Measurements from ENCODE around the gene POLR2L.

Gene POLR2L

DNA sequence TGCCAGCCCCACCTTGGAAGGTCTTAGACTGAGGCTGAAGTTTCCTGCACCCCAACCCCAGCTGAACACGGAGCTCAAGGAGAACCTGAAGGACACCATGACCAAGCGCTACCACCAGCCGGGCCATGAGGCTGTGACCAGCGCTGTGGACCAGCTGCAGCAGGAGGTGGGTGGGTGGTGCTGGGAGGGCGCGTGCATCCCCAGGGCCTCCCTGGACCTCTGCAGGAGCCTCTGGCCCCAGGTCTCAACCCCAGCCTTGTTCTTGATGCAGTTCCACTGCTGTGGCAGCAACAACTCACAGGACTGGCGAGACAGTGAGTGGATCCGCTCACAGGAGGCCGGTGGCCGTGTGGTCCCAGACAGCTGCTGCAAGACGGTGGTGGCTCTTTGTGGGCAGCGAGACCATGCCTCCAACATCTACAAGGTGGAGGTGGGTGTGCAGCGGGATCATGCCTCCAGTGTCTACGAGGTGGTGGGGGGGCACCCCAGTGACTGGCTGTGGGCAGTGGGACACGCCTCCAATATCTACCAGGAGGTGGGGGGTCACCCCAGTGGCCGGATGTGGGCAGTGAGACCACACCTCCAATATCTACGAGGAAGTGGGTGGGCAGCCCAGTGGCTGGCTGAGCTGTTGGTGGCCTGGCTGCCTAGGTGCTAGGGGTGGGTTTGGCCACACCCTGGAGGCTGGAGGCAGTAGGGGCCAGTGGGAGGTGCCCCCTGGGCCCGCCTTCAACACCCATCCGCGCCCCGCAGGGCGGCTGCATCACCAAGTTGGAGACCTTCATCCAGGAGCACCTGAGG lies 4.9 kb downstream of the POLR2L start:
- DNase-seq: no peak

DNA sequence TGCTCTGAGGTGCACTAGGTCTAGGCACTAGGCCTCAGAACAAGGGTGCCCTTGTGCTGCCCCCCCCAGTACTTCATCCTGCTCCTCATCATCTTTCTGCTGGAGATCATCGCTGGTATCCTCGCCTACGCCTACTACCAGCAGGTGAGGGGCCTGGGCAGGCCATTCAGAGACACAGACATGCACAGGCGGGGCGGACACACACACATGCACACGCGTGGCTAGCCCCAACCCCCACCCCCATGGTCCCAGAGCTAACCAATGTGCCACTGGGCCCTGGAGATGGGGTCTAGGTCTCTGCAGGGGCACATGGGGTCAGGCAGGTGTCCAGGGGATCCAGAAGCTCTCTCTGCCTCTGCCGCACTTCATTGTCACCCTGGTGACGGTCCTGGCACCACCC lies 5.6 kb downstream of the POLR2L start:
- no peak for DNase-seq

- DNase-seq: no peak
Observed at GRCh38 chr11:836274-836673, 6.1 kb downstream of the POLR2L start.

DNA sequence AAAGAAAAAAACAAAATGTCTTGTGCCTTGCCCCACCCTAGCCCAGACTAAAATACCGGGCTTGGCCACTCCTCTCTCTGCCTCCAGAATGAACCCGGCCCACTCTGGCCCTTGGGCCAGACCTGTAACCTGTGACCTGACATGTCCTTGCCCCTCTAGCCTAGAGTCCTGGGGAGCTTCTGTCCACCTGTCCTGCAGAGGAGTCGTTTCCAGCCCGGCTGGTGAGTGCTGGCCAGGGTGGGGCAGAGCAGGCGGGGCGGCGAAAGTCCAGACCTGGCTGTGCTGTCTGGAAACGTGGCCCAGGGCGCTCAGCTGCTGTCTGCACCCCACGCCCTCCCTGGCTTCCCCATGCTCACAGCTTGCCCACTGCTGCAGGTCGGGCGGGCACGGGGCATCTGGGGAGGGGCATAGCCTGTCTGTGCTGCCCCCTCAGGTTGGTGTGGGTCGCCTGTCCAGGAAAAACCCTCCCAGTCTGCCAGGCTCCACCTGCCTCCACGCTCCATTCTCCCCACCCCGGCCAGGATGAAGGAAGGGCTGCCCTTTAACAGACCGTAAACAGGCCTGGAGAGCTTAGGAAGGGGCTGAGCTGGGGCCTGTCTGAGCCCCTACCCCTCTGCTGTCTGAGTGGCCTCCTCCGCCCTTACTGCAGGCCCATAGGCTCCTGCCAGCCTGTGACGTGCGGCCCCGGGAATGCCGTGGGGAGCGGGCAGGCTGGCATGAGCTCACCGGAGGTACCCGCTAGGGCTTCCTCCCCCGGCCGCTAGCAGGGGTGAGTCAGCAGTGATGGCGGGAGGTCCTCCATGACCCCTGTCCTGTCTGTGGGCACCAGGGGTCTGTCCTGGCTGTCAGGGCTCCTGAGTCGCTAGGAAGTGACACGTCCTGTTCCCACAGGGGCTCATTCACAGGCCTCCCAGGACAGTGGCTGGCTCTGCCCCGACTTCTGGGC lies 7.7 kb downstream of the POLR2L start:
- peak; percentile 42 for DNase-seq

DNA sequence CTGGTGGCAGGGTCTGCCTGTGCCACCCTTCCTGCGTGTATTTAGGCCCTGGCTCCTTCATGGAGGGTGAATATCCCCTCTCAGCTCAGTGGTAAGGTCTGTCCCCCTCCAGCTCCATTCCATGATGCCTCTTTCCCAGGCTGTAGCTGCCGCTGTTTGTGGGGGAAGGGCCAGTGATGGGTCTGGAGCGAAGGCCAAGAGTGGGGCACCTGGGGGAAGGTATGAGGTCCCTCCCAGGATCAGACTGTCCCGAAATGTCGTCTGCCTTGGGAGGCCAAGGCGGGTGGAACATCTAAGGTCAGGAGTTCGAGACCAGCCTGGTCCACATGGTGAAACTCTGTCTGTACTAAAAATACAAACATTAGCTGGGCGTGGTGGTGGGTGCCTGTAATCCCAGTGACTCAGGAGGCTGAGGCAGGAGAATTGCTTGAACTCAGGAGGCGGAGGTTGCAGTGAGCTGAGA lies 8.4 kb downstream of the POLR2L start:
- peak; percentile 51 for DNase-seq

- peak; percentile 85 for DNase-seq
Observed at GRCh38 chr11:833114-833791, 9.1 kb downstream of the POLR2L start.

GRCh38 chr11:832529-833113 lies 9.7 kb downstream of the POLR2L start, which contains the start of gene CD151:
TSS of gene CD151 (plus strand) at chr11:832952. CDS start at chr11:836070, 3,118 bp downstream.
- DNase-seq: peak; percentile 80

DNA sequence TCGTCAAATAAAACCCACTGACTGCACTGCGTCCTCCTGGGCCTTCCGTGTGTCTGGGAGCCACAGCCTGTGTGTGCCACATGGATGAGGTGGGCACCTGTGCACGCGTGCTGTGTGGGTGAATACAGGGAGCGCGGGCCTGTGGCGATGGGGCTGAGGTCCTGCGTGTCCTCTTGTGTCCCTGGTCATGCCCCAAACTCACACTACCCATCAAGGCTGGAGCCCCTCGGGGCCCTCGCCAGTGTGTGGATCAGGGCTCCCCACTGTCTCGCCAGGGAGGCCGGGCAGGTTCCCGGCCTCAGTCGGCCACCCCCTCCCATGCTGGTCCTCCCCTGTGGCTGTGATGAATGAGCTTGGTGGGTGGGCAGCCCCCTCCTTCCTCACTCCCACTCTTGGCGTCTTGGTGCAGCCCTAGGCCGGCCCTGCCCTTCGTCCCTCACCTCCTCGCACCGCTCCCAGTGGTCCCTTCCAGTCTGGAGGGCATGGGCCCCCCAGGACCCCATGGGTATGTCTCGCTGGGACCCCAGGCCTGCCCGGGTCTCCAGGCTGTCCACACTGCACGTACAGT lies 10.3 kb downstream of the POLR2L start:
- no peak for DNase-seq

- DNase-seq: peak; percentile 67
Observed at GRCh38 chr11:831118-831864, 11.0 kb downstream of the POLR2L start.

DNA sequence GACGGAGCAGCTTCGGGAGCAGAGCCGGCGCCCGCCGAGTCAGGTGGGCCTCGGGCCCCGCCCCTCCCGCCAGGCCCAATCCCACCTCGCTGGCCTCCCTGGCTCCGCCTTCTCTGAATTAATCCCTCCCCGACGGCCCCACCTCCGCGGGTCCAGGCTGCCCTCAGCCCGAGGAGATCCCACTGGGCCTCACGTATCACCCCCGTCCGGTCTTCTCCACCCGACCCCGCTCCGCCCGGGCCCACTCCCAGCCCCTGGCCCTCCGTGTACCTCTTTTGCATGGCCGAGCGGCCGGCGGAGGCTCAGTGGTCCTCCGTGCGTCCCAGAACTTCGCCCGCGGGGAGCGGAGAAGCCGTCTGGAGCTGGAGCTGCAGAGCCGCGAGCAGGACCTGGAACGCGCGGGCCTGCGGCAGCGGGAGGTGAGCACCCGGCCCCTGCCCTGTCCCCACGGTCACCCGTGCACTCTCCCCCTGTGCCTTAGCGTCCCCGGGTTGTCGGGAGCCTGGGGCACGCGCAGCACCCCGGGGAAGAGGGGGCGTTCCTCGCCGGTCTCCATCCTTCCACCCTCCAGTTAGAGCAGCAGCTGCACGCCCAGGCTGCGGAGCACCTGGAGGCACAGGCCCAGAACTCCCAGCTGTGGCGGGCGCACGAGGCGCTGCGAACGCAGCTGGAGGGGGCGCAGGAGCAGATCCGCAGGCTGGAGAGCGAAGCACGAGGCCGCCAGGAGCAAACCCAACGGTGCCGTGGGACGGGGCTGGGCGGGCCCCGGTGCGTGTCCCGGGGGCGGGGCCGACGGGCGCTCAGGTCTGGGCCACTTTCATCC lies 11.8 kb downstream of the POLR2L start:
- peak; percentile 89 for DNase-seq

DNA sequence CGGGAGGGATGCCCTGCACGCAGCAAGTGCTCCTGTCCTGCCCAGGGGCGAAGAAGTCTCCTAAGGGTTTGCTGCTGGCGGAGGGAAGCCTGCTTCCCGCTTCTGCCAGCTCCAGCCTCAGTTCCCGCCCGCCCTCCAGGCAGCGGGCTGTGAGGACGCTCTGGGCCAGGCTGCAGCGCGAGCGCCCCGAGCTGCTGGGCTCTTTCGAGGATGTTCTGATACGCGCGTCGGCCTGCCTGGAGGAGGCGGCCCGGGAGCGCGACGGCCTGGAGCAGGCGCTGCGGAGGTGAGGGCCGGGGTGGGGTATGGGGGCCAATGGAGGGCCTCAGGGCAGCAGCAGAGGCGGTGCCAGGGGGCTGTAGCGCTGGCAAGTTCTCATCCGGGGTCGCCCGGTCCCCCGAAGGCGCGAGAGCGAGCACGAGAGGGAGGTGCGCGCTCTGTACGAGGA lies 12.5 kb downstream of the POLR2L start:
- peak; percentile 55 for DNase-seq

- peak; percentile 55 for DNase-seq
Observed at GRCh38 chr11:829176-829846, 13.0 kb downstream of the POLR2L start.

DNA sequence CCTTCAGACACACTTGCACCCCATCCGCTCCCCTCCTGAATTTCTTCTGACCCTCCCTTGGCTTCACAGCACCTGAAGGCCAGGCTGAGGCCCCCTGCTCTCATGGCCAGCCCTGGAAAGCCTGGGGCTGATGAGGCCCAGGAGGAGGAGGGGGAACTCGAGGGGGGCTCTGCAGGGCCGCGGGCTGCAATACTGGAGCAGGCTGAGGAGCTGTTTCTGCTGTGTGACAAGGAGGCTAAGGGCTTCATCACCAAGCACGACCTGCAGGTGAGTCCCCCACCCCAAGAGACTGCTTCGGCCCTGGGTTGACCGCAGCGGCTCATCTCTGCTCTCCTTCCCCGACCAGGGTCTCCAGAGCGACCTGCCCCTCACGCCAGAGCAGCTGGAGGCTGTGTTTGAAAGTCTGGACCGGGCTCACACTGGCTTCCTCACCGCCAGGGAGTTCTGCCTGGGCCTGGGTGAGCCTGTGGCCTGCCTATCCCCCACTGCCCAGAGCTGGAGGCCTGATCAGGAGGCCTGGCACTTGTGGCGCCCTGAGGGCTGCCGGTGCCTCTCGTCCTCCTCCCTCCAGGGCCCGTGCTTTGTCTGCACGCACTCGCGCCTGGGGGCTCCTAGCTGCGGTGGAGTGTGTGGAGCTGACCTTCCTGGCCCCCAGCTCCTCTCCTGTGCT lies 13.7 kb downstream of the POLR2L start:
- peak; percentile 83 for DNase-seq

GRCh38 chr11:827897-828192 lies 14.5 kb downstream of the POLR2L start, which contains the start of gene CRACR2B:
TSS of gene CRACR2B (plus strand) at chr11:827919. CDS start at chr11:828608, 689 bp downstream.
- peak; percentile 65 for DNase-seq

GRCh38 chr11:827146-827896 lies 15.0 kb downstream of the POLR2L start:
- peak; percentile 51 for DNase-seq

DNA sequence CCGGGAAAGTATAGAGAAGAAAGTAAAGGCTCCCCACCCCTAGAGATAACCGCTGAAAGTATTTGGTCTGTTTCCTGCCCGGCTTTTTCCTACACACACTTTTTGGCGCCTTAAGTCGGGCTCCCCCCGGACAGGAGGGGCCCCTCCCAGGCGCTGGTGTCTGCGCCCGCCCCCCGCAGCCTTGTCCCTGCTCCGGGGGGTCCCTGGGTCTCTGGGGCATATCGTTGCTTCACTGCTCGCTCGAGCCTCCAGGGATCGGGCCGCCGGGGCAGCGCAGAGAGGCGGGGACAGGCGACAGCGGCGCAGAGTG lies 15.5 kb downstream of the POLR2L start:
- DNase-seq: no peak

GRCh38 chr11:826227-826621 lies 16.1 kb downstream of the POLR2L start:
- DNase-seq: no peak

GRCh38 chr11:825366-826226 lies 16.7 kb downstream of the POLR2L start:
- no peak for DNase-seq
